ENCODE results near the gene FSIP1.
A peak's percentile ranks its signal among the peaks of the same experiment; 100 is the strongest.

Gene FSIP1

DNA sequence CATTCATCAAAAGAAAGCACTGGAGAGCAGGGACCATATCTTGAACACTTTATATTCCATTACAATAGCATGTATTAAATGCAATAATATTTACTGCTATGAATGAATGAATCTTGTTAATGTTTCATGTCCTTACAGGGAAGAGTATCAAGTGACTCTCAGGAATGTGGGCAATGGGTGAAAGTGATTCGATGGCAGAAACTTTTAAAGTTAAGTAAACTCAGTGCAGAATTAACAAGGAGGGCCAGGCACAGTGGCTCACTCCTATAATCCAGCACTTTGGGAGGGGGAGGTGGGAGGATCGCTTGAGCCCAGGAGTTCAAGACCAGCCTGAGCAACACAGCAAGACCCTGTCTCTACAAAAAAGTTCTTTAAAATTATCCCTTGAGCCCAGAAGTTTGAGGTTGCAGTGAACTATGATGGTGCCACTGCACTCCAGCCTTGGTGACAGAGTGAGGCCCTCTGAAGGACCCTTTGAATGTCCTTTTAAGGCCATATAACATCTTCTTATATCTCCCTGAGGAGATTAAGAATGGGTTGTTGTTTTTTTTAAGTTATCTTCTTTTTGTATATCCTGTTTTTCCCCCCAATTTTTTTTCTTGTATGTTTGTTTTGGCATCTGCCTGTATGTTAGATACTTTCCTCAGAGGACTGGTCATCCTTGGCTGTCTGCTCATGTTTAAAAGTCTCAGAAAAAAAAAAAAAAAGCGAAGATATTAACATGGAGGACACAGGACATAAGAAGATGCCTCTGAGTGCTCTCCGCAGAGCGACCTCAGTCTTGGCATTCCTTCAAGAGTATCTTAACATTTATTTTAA, 9.6 kb upstream of the FSIP1 start:
- DNase-seq (ENCODE audit: low read depth in 3 of 3) = no peak

DNA sequence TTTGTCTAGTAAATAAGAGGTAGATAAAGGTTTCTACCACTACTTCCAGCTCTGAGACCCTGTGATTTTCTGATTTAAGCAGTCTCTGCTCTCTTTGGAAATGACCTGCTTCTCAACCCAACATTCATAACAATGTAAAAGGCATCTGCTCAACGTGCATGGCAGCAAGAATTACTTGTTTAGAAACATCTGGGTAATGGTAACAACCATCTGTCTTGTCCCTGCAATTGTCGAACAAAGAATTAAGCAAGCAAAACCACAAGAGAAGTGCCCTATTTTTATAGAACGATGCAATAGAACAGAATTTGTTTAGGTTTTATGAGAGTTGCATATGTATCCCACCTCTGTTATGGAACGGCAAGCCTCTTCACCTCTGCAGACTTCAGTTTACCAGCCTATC, 7.1 kb upstream of the FSIP1 start:
- DNase-seq (ENCODE audit: low read depth in 3 of 3) = no peak

DNA sequence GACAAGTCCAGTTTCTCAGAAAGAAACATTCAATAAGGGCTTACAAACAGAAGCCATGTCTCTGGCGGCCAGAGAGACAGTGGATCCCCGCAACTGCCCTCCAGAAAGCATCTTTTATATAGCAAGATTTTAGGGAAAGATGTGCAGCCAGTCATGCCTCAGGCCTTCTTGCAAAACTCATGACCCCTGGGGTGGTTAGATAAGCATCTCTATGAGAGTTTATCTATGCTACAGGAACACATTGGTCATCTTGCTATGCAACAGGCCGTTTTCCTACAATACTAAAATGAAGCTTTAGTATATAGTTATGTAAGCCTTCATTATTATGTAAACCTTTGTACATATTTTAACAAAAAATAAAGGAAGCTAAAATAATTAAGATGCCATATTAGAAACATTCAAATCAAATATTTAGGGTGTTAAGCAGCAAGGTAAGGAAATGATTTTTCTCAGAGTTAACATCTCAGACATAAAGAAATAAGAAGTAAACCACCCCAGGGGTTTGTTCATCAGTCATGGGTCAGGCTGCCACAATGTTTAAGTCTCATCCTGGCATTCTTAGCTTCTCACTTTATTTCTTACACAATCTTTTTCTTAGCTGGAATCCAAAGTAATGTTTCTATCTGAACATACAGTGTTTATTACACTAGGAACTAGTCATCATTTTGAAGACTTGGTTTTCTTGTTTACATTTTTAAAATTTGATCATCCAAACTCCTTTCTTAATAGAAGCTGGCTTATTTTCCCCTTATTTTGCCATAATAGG, 6.3 kb upstream of the FSIP1 start:
- DNase-seq (ENCODE audit: low read depth in 3 of 3) = no peak

DNA sequence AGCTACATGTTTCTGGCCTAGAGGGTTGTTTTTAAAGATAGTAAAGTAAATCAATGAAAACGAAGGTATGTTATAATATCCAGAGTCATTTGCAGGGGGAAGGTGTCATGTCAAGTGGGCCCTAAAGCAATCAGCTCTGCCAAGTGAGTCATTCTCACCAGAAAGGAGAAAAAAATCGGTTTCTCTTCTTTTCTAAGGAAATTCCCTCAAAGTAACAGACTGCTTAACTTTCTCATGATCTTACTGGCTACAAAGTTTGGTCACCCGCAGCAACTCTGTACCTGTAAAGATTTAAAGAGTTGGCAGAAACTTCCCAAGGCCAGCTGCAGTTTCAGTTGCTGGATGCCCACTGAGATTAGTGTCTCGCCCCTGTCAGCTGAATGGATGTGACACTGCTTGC, 5.5 kb upstream of the FSIP1 start:
- no peak for DNase-seq (ENCODE audit: low read depth in 3 of 3)

DNA sequence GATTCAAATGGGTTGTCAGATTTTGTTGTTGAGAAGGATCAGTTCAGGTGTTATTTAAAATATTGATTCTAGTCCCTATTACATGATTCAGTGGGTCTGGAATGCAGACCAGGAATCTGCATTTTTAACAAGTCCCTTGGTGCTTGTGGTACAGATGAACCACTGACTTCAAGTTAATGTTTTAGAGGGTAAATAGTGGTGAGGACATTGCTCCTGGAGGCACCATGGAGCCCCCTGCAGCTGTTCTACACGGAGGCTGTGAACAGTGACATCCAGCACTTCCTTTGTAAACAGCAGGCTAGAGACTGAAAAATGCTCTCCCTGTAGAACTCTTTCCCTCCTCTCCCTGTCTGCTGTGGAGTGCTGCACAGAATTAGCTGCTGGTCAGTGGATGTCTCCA, 4.8 kb upstream of the FSIP1 start:
- DNase-seq (ENCODE audit: low read depth in 3 of 3) = no peak

DNA sequence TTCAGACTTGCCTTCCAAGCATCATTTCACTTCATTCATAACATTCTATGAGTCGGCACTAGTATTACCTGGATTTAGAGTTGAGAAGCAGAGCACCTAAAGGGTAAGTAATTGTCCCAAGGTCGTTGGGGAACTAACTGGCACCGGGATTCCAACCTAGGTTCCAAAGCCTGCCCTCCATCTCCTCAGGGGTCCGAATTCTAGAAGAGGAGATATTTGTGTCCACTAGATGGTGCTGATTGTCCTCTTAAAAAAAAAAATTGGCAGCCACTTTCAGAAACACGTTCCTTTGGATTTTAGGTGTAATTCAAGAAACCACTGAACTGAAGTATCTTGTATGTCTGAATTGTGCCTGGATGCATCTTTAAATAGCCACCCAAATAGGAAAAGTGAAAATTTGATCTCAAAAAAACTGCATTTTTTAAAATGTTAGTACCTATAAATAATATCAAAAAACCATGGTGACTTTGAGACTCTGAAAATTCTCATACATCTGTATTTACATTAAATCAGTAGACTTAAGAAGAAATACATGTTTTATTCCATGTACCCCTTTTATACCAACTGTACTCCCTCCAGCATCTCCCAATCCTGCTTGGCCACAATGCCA, 3.9 kb upstream of the FSIP1 start:
- no peak for DNase-seq (ENCODE audit: low read depth in 3 of 3)

DNA sequence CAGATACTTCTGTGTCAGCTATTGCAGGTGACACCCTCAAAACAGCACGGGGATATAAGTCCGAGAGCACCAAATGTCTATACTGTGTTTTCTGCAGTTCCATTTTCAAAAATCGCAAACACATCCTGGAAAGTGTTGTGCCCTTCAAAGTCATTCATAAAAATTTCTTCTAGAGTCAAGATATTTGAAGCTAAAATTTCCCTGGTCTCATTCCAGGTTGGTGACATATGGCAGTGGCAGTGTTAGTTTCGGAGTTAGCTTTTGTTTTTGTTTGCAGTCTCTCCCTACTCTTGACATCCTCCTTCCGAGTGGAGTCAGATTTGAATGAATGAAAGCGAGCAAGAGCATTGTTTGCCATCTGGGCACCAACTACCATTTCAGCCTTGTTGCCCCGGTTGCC, 3.2 kb upstream of the FSIP1 start:
- no peak for DNase-seq (ENCODE audit: low read depth in 3 of 3)

DNA sequence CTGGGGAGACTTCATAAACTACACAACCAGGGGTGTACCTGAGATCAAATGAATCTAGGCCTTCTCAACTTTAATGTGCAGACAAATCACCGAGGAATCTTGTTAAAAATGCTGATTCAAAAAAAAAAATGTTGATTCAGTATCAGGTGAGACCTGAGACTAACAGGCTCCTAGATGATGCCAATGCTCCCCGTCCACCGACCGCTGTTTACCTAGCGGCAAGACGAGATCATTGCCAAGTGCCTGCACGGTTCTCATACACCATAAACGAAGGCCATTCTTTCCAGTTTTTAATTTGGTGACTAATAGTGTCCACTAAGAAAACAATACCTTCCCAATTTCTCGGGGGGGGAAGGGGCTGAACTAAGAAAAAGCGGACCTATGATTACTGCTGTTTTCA, 2.5 kb upstream of the FSIP1 start:
- DNase-seq (ENCODE audit: low read depth in 3 of 3) = no peak

DNA sequence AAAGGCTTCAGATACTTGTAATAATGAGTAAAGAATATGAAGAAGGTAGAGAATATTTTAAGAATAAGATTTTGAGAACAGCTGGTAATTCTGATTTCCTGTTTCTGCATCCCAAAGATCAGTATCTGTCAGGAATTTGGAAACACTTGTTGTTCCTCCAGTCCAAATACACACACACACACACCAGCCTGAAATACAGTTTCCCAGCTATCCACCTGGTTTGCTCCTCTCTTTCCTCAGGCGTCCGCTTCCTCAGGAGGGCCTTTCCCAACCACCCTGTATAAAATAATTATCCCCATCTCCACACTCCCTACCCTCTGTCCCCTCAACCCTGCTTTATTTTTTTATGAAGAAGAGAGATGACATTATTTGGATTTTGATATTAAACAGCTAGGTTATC, 2.0 kb upstream of the FSIP1 start:
- DNase-seq (ENCODE audit: low read depth in 3 of 3) = no peak

DNA sequence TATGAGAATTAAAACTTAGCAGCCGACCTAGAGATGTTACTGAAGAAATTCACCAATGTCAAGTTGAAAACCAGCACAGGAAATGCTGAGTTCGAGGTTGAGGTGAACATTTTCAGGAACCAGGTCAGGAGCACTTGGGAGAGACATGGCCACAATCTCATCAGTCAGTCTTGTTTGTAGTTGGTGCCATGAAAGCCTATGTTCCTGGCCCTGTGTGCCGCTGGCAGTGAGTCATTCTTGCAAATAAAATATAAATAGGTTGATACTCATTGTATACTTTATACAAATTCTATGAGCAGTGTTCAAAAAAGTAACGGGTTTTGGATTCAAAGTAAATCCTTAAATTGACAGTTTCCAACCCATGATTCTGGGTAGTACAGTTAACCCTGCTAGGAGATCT, 1.5 kb upstream of the FSIP1 start:
- no peak for DNase-seq (ENCODE audit: low read depth in 3 of 3)

DNA sequence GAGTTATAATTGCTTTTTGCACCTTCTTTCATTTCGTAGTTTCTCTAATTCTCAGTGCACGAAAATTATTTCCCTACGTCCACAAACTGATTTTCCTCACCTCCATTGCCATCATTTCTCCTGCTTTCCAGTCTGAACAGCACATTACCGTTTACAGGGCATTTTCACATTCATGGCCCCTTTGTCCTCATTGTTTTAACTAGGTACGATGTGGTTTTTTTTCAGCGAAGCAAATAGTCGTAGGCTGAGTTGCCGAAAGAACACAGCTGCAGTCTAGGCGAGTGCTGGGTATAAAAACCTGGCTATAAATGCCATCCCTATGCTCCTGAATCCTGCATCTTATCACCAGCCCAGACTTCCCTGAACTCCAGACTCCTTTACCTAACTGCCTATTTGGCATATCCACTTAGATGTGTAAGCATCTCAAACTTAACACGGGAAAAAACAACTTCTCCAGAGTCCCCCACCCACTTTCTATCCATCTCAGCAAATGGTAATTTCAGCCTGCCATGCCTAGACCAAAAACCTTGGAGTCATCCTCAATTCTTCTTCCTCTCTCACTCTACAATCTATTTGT, 691 bp upstream of the FSIP1 start:
- no peak for DNase-seq (ENCODE audit: low read depth in 3 of 3)

DNA sequence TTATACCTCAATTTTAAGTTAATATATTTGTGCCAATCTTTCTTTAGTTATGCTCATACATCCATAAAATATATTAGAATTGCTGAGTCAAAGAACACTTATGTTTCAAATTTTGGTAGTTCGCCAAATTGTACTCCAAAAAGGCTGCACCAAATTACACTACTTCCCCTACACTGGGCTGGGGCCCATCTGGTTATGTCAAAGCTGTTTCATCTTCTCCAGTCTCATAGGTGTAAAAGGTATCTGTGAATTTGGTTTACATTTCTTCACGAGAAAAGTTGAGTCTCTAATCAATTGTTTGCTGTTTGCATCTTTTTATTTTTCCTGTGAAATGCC, 706 bp downstream of the FSIP1 start:
- no peak for DNase-seq (ENCODE audit: low read depth in 3 of 3)

DNA sequence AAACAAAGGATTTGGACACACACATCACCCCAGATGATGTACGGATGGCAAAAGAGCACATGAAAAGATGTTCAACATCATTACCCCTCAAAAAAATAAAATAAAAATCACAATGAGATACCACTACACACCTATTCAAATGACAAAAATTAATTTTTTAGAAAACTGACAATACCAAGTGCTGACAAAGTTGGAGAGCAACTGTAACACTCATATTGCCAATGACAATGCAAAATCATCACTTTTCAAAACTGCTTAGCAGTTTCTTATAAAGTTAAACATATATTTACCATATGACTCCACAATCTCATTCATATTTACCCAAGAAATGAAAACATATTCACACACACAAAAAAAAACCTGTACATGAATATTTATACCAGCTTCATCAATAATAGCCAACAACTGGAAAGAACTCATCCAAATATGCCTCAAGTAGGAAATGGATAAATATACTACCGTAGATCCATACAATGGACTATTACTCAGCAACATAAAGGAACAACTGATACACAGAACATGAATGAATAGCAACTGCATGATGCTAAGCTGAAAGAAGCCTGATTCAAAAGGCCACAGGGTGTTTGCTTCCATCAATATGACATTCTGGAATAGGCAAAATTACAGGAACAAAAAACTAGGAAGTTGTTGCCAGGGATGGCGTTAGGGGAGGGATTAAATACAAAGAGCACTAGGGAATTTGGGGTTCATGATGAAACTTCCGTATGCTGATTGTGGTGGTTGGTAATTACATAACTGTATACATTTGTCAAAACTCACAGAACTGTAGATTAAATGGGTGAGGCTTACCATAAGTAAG, 1.3 kb downstream of the FSIP1 start:
- no peak for DNase-seq (ENCODE audit: low read depth in 3 of 3)

DNA sequence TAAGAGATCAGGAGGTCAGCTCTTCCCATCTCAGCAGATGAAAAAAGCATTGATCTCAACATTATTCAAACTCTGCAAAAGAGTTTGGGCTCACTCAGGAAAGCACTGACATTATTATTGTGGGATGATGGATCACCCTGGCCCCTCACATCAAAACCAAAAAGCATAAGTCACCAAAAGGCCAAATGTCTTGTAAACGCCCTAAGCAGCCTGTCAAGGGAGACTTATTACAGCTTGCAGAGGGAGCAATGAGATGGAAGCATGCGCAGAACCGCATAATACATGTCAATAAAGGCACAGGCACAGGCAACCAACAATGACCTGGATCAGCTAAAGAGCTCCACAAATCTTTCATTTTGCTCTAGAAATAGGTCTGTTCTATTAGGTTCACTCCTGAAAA, 4.6 kb downstream of the FSIP1 start:
- no peak for DNase-seq (ENCODE audit: low read depth in 3 of 3)

DNA sequence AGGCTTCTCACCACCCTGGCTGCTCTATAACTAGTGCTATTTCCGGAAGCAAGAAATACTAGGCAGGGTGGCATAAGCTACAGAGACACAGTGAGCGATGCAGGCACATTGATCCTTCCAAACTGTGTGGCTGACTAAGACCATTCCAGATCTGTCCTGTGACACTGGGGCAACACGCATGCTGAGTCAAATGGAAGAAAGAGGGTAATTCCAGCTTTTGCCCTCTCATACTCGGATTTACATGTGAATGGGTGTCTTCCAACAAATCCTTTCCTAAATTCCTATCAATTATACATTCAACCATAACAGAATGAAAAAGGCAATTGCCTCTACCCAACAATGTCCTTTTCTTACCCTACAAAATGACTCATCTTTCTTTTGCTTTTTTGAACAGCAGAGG, 5.1 kb downstream of the FSIP1 start:
- no peak for DNase-seq (ENCODE audit: low read depth in 3 of 3)

DNA sequence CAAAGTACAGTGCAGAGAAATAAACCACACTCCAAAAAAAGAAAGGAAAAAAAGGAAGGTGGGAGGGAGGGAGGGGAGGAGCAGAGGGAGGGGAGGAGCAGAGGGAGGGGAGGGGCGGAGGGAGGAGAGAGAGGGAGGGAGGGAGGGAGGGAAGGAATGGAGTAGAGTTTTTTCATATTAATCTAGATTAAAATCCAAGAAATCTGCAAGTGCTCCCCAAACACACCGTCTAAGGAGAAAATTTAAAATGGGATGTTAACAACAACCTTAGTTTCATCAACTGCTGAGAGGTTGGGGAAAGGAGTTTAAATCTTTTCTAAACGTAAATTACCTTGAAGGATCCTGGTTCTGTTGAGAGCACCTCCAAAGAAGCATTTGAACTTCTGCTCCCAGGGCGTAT, 6.6 kb downstream of the FSIP1 start:
- DNase-seq (ENCODE audit: low read depth in 3 of 3) = no peak

DNA sequence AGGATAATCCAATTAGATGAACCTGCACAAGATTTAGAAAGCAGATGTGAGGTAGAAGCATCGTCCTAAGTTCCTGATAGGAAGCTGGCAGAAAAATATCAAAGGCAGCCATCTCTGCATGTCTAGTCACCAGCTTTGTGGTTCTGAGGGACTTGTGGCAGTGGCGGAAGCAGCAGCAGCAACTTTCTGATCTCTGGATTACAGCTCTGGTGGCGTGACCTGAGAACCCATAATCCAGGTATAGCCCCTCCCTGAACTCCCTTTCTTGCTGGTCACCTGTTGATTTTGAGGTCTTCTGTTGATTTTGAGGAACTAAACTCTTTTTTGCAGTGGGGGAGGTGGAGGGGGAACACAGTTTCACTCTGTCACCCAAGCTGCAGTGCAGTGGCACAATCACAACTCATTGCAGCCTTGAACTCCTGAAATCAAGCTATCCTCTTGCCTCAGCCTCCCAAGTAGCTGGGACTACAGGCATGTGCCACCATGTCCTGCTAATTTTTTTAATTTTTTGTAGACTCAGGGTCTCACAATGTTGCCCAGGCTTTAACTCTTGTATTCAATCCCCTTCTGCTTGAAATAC, 7.9 kb downstream of the FSIP1 start:
- DNase-seq (ENCODE audit: low read depth in 3 of 3) = peak in 1 of 3 donors; percentile 11

DNA sequence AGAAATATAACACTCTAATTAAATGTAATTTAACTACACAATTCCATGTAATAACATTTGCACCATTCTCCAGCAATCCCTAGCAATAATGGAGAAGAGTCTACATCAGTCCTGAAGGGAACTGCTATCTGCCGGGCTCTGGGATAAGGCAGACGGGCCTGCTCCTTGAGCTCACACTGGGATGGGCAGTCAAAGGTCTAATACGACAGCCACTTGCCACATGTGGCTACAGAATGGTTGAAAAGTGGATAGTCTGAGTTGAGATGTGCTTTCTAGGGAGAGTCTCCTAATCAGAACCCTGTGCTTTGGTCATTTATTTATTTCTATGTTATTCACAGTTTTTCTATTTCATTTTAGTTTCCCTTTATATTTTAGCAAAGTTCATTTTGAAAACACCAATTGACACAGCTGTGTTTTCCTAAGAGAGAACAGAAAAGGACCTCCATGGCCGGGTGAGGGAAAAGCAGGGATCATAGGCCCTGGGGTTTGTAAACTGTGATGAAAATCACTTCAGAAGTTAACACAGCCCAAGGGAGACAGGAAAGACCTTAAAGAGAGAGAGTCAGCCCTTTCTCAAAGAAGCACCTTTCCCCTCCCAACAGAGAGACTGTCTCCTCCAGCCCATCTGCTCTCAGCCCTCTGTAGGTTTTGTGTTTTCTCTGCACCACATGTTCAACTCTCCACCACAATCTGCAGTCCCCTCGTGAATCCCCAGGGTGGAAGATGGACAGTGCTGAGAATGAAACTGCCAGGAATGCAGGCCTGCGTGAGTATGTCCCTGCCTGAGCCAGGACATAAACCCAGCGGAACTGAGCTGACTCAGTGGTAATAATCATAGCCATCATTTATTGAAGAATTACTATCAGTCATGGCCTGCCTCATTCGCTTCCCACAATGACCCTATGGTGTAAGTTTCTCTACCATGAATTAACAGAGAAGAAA, 11.6 kb downstream of the FSIP1 start:
- DNase-seq (ENCODE audit: low read depth in 3 of 3) = no peak

DNA sequence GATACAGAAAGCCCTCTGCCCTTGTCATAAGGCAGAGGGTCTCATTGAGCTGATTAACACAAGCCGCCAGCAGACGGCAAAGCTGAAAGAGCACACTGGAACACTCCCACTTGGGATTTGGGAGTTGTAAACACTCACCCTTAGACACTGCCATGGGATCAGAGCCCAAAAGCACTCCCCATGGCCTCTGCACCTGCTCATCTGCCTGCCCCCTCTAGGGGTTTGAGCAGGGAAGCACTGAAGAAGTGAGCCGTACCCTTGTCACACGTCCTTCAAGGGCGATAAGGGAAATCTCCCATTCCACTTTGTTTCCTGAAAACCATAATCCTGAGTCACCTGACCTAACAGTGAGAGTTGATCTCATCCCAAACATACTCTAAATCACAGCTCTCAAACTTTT, 14.7 kb downstream of the FSIP1 start:
- no peak for DNase-seq (ENCODE audit: low read depth in 3 of 3)

DNA sequence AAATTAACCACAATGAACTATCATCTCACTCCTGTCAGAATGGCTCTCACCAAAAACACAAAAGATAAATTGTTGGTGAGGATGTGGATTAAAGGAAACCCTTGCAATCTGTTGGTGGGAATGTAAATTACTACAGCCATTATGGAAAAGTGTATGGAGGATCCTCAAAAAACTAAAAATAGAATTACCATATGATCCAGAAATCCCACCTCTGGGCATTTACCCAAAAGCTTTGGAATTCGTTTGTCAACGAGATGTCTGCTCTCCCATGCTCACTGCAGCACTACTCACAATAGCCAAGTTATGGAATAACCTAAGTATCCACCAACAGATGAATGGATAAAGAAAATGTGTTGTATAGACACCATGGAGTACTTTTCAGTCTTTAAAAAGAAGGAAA, 21.6 kb downstream of the FSIP1 start:
- no peak for DNase-seq (ENCODE audit: low read depth in 3 of 3)

Data from stimulated activated CD4-positive, alpha-beta T cell treated with anti-CD3 and anti-CD28 coated beads, TNF-alpha, amount 100 ng/mL, for 48 hours (primary cell).